ENCODE data around the gene NKAIN2.

DNA sequence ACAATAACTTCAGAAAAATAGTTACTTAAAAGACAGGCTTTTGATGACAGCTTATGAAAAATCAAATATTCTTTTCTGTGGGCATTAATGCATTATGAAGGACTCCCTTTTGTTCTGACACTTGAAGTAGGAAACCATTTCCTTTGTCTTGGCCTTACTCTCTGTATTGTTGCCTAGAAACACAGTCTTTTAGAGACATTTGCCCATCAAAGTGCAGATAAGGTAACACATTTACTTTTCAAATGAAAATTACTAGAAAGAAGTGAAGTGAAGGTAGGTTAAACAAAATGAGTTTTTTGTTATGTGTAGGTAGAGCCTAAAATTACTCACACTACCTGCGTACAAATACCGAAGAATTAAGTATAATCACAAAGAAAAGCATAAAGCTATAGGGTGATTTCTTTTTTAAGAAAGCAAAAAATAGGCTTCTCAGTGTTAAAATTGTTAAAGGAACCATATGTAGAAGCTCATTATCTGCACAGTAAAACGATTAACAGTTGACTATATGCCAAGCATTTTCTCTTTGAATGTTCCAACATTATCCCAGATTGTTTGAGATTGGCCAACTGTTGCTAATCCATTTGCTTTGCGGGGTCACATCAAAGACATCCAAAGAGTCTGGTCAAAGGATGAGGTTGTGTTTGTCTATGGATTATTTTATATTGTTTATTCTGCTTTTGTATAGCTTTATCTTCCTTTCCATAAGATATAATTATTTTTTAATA is 616.6 kb downstream of the NKAIN2 start:
- TF ChIP-seq, protein P1, sequence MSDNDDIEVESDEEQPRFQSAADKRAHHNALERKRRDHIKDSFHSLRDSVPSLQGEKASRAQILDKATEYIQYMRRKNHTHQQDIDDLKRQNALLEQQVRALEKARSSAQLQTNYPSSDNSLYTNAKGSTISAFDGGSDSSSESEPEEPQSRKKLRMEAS (IDR thresholded peaks at IDR 0.05; ENCODE audit: low read depth) = no peak
- TF ChIP-seq RCOR1 (IDR thresholded peaks at IDR 0.05; ENCODE audit: low read length) (no peak), SIN3A (IDR thresholded peaks at IDR 0.05; ENCODE audit: borderline replicate concordance, low read depth, low read length) (no peak)
- TF ChIP-seq, protein P2, sequence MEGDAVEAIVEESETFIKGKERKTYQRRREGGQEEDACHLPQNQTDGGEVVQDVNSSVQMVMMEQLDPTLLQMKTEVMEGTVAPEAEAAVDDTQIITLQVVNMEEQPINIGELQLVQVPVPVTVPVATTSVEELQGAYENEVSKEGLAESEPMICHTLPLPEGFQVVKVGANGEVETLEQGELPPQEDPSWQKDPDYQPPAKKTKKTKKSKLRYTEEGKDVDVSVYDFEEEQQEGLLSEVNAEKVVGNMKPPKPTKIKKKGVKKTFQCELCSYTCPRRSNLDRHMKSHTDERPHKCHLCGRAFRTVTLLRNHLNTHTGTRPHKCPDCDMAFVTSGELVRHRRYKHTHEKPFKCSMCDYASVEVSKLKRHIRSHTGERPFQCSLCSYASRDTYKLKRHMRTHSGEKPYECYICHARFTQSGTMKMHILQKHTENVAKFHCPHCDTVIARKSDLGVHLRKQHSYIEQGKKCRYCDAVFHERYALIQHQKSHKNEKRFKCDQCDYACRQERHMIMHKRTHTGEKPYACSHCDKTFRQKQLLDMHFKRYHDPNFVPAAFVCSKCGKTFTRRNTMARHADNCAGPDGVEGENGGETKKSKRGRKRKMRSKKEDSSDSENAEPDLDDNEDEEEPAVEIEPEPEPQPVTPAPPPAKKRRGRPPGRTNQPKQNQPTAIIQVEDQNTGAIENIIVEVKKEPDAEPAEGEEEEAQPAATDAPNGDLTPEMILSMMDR (IDR thresholded peaks at IDR 0.05) = no peak

Measured in SK-N-SH (cell line).